ENCODE data around the gene ITGA5.

ITGA5 gene

DNA sequence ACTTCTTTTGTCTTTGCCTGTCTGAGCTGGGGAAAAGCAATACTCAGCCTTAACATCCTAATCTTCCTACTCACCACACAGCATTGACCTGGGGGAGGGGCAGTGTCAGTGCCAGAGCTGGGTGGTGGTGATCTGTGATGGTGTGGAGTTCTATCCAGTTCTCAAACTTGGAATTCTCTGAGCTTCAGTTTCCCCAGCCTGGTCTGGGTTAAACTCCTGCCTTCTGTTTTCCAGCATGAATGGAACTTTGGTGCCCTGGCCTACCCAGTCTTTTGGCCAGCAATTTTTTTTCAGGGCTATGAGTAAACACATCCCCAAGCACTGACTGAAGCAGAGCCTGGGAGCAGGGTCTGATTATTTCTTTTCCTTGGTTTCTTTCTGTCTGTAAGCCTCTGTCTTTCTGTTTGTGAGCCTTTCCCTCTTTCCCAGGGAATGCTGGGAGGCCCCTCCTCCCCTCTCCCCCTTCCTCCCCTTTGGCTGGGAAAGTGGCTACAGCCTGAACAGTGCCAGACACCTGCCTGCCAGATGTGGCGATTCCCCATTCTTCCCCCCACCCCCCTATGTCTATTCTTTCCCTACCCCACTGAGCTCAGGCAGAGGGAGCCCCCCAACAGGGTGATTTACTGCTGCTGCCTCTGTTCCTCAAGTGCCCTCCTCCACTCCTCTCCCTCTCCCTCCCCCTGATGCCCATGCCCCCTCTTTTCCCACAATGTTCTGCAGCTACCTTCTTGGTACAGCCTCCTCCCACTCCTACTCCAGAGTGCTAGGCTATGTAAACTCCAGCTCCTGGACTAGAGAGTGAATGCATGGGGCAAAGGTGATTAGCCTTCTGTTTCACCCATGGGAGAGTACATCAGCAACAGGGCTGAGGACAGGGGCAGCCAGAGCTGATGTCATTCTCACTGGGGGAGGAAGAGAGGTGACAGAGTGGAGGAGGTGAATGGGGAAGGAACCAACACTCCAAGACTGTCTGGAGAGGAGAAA lies 65.9 kb downstream of the ITGA5 start:
- no peak for DNase-seq (ENCODE audit: low spot score)

- DNase-seq (ENCODE audit: low spot score), result no peak
Observed at GRCh38 chr12:54352022-54352531, 67.0 kb downstream of the ITGA5 start.

DNA sequence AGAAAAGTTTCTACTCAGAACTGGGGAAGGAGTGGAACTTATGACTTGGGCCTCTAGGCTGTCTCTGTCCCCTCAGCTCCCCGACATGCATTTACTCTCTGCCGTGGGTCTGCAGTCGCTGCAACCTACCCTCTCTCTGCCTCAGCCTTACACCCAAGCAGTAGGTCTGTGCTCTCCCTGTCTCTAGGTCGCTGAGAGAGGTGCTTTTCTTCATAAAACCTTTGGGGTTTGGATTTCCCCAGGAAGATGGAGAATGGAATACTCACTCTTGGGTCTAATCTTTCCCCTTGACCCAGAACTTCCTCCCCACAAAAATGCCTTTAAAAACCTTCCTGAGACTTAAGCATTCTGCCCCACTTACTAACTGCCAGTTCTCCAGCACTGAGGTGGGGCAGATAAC lies 67.7 kb downstream of the ITGA5 start:
- DNase-seq (ENCODE audit: low spot score), result no peak

DNA sequence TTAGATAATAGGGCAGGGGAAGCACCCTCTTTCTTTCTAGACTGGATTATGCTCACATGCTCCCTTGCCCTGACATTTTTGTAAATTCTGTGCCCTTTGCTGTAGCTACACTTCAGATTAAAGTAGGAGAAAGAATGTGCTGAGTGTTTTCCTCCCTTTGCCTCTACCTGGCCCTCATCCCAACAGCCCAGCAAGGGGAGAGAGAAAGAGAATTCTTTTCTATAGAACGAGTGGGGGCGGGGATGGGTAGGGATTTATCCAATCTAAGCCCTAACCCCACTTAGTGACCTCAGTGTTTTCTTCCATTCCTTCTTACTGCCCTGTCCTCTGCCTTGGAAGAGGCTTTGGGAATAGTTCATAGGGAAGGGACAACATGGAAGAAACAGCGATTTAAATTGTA lies 68.3 kb downstream of the ITGA5 start:
- DNase-seq (ENCODE audit: low spot score), result no peak

- DNase-seq (ENCODE audit: low spot score), result no peak
Observed at GRCh38 chr12:54349679-54350078, 69.4 kb downstream of the ITGA5 start.

- no peak for DNase-seq (ENCODE audit: low spot score)
Observed at GRCh38 chr12:54349036-54349435, 70.0 kb downstream of the ITGA5 start.

Measured in kidney capillary endothelial cell (primary cell).